Upper lobe of right lung (tissue), 1 donor: Measurements from ENCODE around the gene STS. TPM values are rescaled to one million over a fixed set of nuclear protein-coding genes. Genes with fewer than 3 reads are reported as not detected.

ENCODE experiments used
- ATAC-seq: fragments of 200-7000 bp; cut with Tn5 transposase; one replicate; pipeline ENCODE4 v1.9.1; 2020; ENCODE audit warnings: mild to moderate bottlenecking, moderate library complexity
- DNase-seq: peaks from one replicate; pipeline ENCODE4 v3.0.0-alpha.2; 2020
- H3K27ac ChIP-seq: fragments of 200-600 bp; one replicate; pipeline ENCODE4 v1.8.0; 2022
- H3K27me3 ChIP-seq: fragments of 200-600 bp; one replicate; pipeline ENCODE4 v1.8.0; 2022; ENCODE audit warnings: mild to moderate bottlenecking
- H3K36me3 ChIP-seq: fragments of 200-600 bp; one replicate; pipeline ENCODE4 v1.8.0; 2022
- H3K4me1 ChIP-seq: fragments of 200-600 bp; one replicate; pipeline ENCODE4 v1.8.0; 2022
- H3K4me3 ChIP-seq: fragments of 200-600 bp; one replicate; pipeline ENCODE4 v1.8.0; 2022; ENCODE audit warnings: mild to moderate bottlenecking
- H3K9me3 ChIP-seq: fragments of 200-600 bp; one replicate; pipeline ENCODE4 v1.8.0; 2022
- intact Hi-C: fragments of 100-400 bp; cut with DNase I; formaldehyde crosslinking; loops from one replicate; pipeline ENCODE4 v1.11.0; 2022
- total RNA-seq: library from RNA; stranded (reverse); fragmentation: NEBNext Ultra II Directional; extraction: Animal tissue kit (Norgen Biotek cat#: 25700); gene quantifications from one replicate; pipeline ENCODE4 v1.2.1, GENCODE V29; 2021
- TF ChIP-seq, protein P1 (sequence below): fragments of 200-600 bp; IDR thresholded peaks from one replicate; pipeline ENCODE4 v1.8.0; 2022; ENCODE audit warnings: antibody characterized with exemption
- donor health status: DM: no; HTN: yes; CAD: no; lungs with severe emphysema.

STS gene
- total RNA-seq, 1 donor from 2014 or later = 11.6 TPM

DNA sequence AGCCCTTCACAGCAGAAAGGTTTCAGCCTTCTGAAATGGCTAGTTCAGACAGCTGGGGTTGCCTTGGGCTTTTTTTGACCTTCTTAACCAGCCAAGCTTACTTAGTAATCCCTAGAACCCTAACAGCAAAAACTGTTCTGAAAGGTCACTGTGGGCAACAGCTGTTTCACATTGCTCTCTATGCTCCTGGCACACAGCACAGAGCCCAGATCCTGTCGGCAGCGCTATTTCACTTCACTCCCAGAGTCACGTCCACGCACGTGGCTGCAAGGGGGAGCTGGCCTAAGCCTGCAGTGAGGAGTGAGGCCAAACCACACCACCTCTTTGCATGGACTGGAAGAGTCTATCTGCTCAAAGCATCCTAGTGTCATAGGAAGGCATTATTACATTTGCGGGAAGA, 32.0 kb upstream of the STS start:
- Histone ChIP-seq H3K9me3 (no peaks in the 10 kb centered on the region), H3K4me1 (peaks cover under 1% of the 10 kb centered on the region), H3K36me3 (no peaks in the 10 kb centered on the region), H3K27me3 (no peaks in the 10 kb centered on the region), H3K27ac (no peak overlapping the region), H3K4me3 (no peak overlapping the region)
- intact Hi-C loops = no loop called here
- DNase-seq (no peak), ATAC-seq (no peak)
- TF ChIP-seq, protein P1, sequence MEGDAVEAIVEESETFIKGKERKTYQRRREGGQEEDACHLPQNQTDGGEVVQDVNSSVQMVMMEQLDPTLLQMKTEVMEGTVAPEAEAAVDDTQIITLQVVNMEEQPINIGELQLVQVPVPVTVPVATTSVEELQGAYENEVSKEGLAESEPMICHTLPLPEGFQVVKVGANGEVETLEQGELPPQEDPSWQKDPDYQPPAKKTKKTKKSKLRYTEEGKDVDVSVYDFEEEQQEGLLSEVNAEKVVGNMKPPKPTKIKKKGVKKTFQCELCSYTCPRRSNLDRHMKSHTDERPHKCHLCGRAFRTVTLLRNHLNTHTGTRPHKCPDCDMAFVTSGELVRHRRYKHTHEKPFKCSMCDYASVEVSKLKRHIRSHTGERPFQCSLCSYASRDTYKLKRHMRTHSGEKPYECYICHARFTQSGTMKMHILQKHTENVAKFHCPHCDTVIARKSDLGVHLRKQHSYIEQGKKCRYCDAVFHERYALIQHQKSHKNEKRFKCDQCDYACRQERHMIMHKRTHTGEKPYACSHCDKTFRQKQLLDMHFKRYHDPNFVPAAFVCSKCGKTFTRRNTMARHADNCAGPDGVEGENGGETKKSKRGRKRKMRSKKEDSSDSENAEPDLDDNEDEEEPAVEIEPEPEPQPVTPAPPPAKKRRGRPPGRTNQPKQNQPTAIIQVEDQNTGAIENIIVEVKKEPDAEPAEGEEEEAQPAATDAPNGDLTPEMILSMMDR = no peak

DNA sequence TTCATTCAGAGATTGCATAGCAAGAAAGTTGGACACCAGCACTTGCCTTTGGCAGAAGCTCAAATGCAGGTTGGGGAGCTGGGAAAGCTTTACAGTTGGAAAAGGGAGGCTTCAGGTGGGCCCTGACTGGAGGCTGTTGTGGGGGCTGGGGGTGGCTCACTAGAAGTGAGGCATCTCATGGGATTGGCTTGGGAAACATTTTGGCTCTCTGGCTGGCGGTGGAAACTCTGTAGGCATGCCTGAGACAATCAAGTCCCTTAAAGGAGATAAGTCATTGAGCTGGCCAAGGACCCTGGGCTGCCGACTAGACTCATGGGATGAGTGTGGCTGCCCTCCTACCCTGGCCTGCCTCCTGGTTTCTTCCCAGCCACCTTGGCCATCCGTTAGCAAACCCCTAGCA, 31.4 kb upstream of the STS start:
- TF ChIP-seq, protein P1 = no peak
- intact Hi-C loops = no loop called here
- H3K36me3 ChIP-seq = no peaks in the 10 kb centered on the region
- no peak overlapping the region for H3K4me3 ChIP-seq
- no peak for ATAC-seq
- DNase-seq = no peak
- peaks cover 4% of the 10 kb centered on the region for H3K4me1 ChIP-seq
- no peaks in the 10 kb centered on the region for H3K27me3 ChIP-seq
- H3K27ac ChIP-seq = no peak overlapping the region
- no peaks in the 10 kb centered on the region for H3K9me3 ChIP-seq

DNA sequence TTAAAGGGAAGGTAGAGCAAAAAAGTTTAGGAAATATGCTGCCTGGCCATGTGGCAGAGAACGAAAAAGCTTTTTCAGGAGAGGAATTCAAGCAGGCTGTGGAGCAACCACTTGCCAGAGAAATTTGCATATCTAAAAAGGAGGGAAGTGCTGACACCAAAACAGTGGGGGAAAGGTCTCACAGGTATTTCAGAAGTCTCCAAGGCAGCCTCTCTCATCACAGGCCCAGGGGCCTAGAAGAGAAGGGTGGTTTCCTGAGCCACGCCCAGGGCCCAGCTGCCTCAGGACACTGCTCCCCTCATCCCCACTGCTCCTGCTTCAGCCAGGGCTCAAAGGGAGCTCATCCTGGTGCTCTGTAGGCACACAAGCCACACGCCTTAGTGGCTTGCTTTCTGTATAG, 29.9 kb upstream of the STS start:
- Histone ChIP-seq H3K36me3 (no peaks in the 10 kb centered on the region), H3K4me3 (no peak overlapping the region), H3K9me3 (no peaks in the 10 kb centered on the region), H3K27me3 (no peaks in the 10 kb centered on the region), H3K27ac (no peak overlapping the region), H3K4me1 (peaks cover 4% of the 10 kb centered on the region)
- DNase-seq = no peak
- TF ChIP-seq, protein P1 = no peak
- ATAC-seq = no peak
- intact Hi-C loops = no loop called here

DNA sequence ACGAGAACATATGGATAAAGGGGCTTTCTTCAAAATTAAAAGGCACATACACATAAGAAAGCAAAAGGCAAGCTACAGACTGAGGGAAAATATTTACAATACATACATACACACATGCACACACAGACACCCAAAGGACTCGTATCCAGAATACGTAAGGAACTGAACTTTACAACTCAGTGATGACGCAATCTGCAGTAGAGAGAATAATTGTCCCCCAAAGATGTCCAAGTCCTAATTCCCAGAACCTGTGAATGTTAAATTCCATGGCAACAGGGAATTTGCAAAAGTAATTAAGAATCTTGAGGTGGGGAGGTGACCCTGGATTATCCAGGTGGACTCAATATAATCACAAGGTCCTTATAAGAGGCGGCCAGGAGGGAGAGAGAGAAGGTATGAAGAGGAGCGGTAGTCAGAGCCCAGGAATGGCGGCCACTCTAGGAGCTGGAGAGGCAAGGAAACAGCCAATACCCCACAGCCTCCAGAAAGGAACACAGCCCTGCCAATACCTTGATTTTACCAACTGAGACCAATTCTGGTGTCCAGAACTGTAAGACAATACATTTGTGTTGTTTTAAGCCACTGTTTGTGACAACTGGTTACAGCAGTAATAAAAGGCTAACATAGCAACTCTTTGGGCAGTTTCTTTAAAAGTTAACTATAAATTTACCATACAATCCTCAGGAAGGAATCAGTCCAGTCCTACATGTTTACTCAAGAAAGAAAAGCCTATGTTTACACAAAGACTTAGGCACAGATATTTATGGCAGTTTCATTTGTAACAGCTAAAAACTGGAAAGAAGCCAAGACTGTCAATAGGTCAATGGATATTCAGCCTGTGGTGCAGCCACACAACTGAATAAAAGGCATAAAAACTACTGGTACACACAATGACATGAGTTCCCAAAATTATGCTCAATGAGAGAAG, 27.3 kb upstream of the STS start:
- H3K27me3 ChIP-seq = no peaks in the 10 kb centered on the region
- peaks cover 4% of the 10 kb centered on the region for H3K4me1 ChIP-seq
- no peak overlapping the region for H3K27ac ChIP-seq
- no peaks in the 10 kb centered on the region for H3K9me3 ChIP-seq
- TF ChIP-seq, protein P1 = no peak
- ATAC-seq (no peak), DNase-seq (no peak)
- H3K4me3 ChIP-seq = no peak overlapping the region
- intact Hi-C loops = no loop called here
- no peaks in the 10 kb centered on the region for H3K36me3 ChIP-seq

DNA sequence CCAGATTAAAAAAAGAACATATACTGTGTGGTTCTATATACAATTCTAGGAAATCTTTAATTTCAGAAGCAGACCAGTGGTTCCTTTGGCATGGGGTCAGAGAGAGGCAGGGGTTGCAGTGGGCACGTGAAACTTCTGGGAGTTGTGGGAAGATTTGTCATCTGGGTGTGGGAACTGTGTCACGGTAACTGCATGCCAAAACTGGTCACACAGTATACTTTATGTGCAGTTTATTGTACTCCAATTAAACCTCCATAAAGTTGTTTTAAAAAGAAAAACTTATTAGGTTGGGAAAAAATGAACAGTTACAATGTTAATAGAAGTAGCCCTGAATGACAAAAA, 26.7 kb upstream of the STS start:
- ATAC-seq = no peak

More for the DNA sequence above, 26.7 kb upstream of the STS start:
- Histone ChIP-seq H3K27ac (no peak overlapping the region), H3K4me3 (no peak overlapping the region), H3K36me3 (no peaks in the 10 kb centered on the region), H3K27me3 (no peaks in the 10 kb centered on the region), H3K4me1 (peaks cover 4% of the 10 kb centered on the region), H3K9me3 (no peaks in the 10 kb centered on the region)
- intact Hi-C loops = no loop called here
- TF ChIP-seq, protein P1 = no peak
- DNase-seq = no peak
